ENCODE results near the gene PARD3.
"Not testable (repeated sequence)": the region's sequence is repeated elsewhere in the genome, so short reads cannot be mapped to it uniquely, and the experiment has no call there.

Gene PARD3

GRCh38 chr10:34762603-34763299, 52.3 kb downstream of the PARD3 start:
- DNase-seq, result no peak

- no peak for DNase-seq
Measured at GRCh38 chr10:34762156-34762555, 52.9 kb downstream of the PARD3 start.

- no peak for DNase-seq
Measured at GRCh38 chr10:34761453-34761852, 53.6 kb downstream of the PARD3 start.

GRCh38 chr10:34760606-34761005, 54.5 kb downstream of the PARD3 start:
- DNase-seq, result no peak

- no peak for DNase-seq
Measured at GRCh38 chr10:34759837-34760215, 55.3 kb downstream of the PARD3 start.

GRCh38 chr10:34759161-34759836, 55.8 kb downstream of the PARD3 start:
- DNase-seq, result no peak

DNA sequence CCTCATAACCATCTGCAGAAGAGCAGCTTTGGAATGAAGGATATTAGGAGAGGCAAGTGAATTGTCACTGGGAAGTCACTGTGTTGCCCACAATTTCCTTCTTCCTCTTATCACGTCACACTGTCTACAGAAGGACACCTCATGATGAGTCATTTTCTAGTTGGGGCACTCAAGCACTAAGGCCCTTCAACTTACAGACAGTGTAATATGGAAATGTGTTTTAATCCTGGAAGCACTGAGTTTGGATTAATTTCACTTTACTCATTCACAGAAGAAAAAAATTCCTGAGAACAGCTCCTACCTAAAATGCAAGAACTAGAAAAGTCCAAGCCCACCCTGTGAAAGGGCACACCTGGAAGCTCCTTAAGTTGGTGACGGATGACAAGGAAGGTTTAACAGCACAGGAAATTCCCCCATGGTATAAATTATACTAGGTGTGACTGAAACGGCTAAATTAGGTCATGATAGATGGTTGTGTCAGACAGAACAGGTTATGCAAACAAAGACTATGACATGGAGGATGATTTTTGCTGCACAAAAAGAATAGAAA, 56.6 kb downstream of the PARD3 start:
- DNase-seq, result peak; percentile 48

DNA sequence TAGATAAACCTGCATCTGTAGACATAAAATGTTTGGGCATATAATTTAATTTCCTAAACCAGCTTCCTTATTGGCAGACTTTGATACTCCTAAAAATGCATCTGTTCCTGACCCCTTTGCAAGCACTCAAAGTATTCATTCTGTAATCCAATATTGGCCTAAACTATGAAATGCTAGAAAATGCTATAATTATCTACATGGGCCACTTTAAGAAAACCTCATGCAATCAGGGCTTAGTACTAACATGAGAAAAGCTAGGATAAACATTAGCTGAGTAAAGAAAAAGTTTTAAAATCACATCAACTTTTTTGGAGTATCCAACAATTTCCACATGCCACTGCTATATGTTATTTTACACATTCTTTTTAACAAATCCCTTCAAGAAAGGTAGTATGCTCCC, 57.2 kb downstream of the PARD3 start:
- DNase-seq, result no peak

GRCh38 chr10:34757181-34757580, 57.9 kb downstream of the PARD3 start:
- DNase-seq, result not testable (repeated sequence)

- DNase-seq, result no peak
Measured at GRCh38 chr10:34756584-34756983, 58.5 kb downstream of the PARD3 start.

GRCh38 chr10:34753014-34753757, 61.9 kb downstream of the PARD3 start:
- DNase-seq, result no peak

DNA sequence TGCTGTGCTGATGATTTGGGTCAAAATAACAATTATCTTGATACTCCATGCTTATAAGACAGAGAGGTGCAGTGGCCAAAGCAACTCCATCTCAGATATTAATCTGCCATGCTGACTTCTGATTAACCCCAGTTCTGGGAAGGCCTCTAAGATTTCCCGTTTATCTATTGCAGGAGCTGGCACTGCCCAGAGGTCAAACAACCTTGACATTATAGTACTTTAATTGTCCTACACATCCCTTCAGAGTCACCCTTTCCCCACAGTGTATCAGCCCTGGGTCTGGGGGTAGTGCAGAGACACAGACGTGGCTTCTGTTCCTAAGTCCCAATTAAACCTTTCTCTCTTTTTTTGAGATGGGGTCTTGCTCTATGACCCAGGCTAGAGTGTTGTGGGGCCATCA, 63.8 kb downstream of the PARD3 start:
- no peak for DNase-seq

DNA sequence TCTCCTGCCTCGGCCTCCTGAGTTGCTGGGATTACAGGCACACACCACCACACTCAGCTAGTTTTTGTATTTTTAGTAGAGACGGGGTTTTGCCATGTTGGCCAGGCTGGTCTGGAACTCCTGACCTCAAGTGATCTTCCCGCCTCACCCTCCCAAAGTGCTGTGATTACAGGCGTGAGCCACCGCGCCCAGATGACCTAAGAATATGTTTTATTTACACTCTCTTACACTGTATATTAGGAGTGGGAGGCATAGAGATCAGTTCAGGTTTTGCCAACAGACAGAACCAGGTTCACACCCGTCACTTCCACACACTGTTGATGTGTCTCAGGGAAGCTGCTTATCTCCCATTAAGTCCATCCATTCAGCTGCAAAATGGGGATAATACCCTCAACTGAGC, 64.3 kb downstream of the PARD3 start:
- DNase-seq, result not testable (repeated sequence)

DNA sequence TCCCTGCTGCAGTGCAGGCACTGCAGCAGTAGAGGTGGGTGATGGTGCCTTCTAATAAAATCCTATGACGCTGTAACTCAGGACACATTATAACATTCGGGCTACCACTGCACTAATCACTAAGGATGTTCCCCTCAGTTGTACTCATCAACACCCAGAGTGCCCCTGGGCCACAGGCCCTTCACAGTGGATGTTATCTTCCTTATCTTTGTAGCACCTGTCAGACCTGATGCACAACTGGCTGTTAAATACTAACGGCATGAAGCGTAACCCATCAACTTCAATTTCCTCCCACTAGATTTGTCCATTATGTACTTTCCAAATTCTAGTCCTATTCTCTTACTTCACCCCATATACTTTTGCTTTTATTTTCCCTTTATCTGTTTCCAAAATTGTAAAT, 66.3 kb downstream of the PARD3 start:
- no peak for DNase-seq

DNA sequence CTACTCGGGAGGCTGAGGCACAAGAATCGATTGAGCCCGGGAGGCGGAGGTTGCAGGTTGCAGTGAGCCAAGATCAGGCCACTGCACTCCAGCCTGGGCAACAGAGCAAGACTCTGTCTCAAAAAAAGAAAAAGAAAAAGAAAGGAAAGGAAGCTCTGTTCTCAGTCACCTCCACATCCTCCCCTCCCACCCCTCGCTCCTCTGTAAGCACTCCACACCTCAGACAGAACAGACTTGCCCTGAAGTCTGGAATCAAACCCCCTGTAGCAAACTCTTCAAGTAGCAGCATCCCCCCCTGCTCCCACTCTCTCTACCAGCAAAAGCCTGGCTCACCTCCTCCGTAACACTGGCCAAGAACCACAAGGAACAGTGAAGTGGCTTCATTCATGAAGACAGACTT, 66.7 kb downstream of the PARD3 start:
- DNase-seq, result no peak

GRCh38 chr10:34746094-34746493, 69.0 kb downstream of the PARD3 start:
- no peak for DNase-seq

DNA sequence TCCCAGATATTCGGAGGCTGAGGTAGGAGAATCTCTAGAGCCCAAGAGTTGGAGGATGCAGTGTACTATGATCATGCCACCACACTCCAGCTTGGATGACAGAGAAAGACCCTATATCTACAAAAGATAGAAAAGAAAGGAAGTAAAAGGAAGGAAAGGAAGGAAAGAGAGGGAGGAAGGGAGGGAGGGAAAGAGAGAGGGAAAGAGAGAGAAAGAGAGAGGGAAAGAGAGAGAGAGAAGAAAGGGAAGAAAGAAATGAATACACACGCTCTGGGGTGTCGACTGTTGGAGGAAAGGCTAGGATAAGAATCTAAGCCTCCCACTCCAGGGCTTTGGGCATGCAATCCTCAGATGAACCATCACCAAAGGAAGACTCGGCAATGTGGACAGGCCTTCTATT, 69.9 kb downstream of the PARD3 start:
- no peak for DNase-seq

DNA sequence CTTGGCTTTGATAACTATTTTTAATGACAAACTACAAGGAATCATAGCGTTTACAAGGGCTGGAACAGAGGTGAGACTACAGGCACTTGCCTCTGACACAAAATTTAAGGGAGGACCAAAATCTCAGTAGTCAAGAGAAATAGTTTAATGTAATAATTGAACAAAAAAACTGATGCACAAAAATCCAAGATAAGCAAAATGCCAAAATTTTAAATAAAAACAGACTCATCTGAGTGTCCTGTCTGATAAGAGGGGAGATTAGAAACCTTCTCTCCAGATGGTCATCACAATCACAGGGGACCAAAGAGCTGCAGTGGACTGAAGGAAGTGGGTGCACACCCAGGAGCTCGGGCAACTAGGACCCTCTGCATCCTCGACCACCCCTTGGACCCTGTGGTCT, 70.5 kb downstream of the PARD3 start:
- DNase-seq, result no peak

- DNase-seq, result no peak
Measured at GRCh38 chr10:34743814-34744213, 71.3 kb downstream of the PARD3 start.

DNA sequence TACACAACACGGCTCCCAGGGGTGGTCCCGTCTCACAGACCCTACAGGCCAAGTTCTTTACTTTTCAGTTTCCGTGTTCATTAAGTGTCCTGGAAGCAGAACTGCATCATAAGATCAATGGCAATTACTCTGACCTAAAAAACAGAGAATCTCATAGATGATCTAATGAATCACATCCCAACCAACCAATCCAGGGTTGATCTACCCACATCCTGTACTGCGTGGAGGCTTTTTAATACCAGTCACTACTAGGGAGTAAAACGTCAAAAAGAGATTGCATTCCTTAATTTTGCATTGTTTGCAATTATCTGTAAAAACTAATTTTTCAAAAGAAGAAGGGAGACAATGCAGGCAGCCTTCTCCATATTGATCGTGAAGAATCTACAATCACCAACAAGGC, 72.6 kb downstream of the PARD3 start:
- no peak for DNase-seq

DNA sequence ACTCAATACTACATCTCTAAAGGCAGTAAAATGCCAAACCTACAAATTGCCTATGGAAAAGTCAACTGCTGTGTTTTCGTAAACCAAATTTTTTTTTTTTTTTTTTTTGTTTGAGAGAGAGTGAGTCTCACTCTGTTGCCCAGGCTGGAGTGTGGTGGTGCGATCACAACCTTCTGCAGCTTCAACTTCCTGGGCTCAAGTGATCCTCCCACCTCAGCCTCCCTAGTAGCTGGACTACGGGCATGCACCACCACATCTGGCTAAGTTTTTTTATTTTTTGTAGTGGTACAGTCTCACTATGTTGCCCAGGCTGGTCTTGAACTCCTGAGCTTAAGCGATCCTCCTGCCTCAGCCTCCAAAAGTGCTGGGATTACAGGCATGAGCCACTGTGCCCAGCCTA, 74.0 kb downstream of the PARD3 start:
- DNase-seq, result not testable (repeated sequence)

DNA sequence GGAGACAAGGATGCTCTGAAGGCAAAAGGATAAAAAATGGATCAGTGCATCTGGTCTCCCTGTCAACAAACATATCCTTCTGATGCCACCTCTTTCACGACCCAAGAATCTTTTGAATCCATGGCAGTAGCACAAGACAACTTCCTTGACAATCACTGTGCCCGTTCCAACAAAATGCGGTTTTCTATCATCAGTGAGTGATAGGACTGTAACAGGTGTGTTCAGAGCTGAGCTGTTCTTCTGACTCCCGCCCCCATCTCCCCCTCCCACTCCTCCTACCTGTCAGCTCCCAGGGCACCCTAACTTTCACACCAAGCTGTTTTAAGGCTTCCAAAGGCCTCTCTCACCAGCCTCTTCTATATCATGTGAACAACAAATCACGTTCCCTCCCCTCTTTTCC, 74.8 kb downstream of the PARD3 start:
- no peak for DNase-seq

DNA sequence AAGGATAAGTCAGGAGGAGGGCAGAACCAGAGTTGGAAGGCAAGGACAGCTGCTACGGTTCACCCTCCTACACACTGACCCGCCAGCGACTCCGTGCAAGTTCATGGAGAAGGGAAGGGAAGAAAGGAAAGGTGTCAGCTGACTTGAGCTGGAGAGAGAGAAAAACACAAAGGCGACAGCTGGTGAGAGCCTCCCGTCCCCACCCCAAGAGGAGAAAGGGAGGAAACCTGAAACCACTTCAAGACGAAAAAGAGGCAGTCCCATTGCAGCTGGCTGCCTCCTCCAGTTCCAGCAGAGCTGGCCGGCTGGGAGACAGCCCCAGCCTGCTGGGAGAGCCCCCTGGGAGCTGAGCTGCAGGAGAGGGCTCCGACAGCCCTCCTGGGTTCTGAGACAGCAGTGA, 75.2 kb downstream of the PARD3 start:
- DNase-seq, result peak; percentile 37

- no peak for DNase-seq
Measured at GRCh38 chr10:34737772-34738169, 77.3 kb downstream of the PARD3 start.
